NCI-H2227 treated with DMSO at 0.1 percent for 48 hours (cell line): ENCODE results near the gene LRMDA.
"Not testable (repeated sequence)": the region's sequence is repeated elsewhere in the genome, so short reads cannot be mapped to it uniquely, and the experiment has no call there.

ENCODE experiments used
- DNase-seq: peaks from one replicate; lab custom pipeline; 2025; lab: John Stamatoyannopoulos, UW

Gene LRMDA

GRCh38 chr10:76126607-76127527, 695.4 kb downstream of the LRMDA start:
- no peak for DNase-seq

GRCh38 chr10:76127984-76128589, 696.7 kb downstream of the LRMDA start:
- DNase-seq, result no peak

- no peak for DNase-seq
Measured at GRCh38 chr10:76129213-76129612, 697.8 kb downstream of the LRMDA start.

GRCh38 chr10:76130892-76131291, 699.5 kb downstream of the LRMDA start:
- no peak for DNase-seq

- peak; percentile 73 for DNase-seq
Measured at GRCh38 chr10:76133597-76134255, 702.3 kb downstream of the LRMDA start.

GRCh38 chr10:76136961-76137360, 705.5 kb downstream of the LRMDA start:
- DNase-seq, result no peak

GRCh38 chr10:76138286-76138685, 706.9 kb downstream of the LRMDA start:
- no peak for DNase-seq

GRCh38 chr10:76138906-76139305, 707.5 kb downstream of the LRMDA start:
- no peak for DNase-seq

GRCh38 chr10:76139431-76139830, 708.0 kb downstream of the LRMDA start:
- no peak for DNase-seq

GRCh38 chr10:76141376-76141775, 710.0 kb downstream of the LRMDA start:
- no peak for DNase-seq

- not testable (repeated sequence) for DNase-seq
Measured at GRCh38 chr10:76148217-76148616, 716.8 kb downstream of the LRMDA start.

GRCh38 chr10:76149182-76149581, 717.8 kb downstream of the LRMDA start:
- no peak for DNase-seq

GRCh38 chr10:76149602-76150138, 718.2 kb downstream of the LRMDA start:
- DNase-seq, result no peak

- DNase-seq, result no peak
Measured at GRCh38 chr10:76150139-76150875, 718.9 kb downstream of the LRMDA start.

- no peak for DNase-seq
Measured at GRCh38 chr10:76150876-76151288, 719.5 kb downstream of the LRMDA start.

- DNase-seq, result no peak
Measured at GRCh38 chr10:76152186-76152585, 720.8 kb downstream of the LRMDA start.

- DNase-seq, result no peak
Measured at GRCh38 chr10:76155961-76156360, 724.5 kb downstream of the LRMDA start.

GRCh38 chr10:76160446-76161300, 729.2 kb downstream of the LRMDA start:
- no peak for DNase-seq

- DNase-seq, result no peak
Measured at GRCh38 chr10:76161301-76161582, 729.8 kb downstream of the LRMDA start.

- DNase-seq, result no peak
Measured at GRCh38 chr10:76168437-76168836, 737.0 kb downstream of the LRMDA start.

- DNase-seq, result no peak
Measured at GRCh38 chr10:76169246-76169645, 737.8 kb downstream of the LRMDA start.
